Omental fat pad (tissue), 4 donors: Measurements from ENCODE around the gene SYCP1. TPM values are rescaled to one million over a fixed set of nuclear protein-coding genes. Genes with fewer than 3 reads are reported as not detected.

Source experiments
- ATAC-seq: fragments of 150-250 bp; one replicate; pipeline ENCODE4 v1.9.1; 2016; ENCODE audit warnings: mild to moderate bottlenecking, moderate library complexity; ENCODE audit not compliant: low FRiP score
- DNase-seq: peaks from one replicate; pipeline ENCODE4 v3.0.0-alpha.2; 2019; ENCODE audit warnings: low spot score
- CTCF ChIP-seq, 3 donors: fragments of 450-650 bp; IDR thresholded peaks; one replicate each; pipeline ENCODE4 v1.5.1; 2016 to 2017; ENCODE audit warnings: antibody characterized with exemption in 3 of 3, mild to moderate bottlenecking in 3 of 3, moderate library complexity in 2 of 3
- total RNA-seq, 4 donors: library from RNA; depleted of rRNA; stranded (reverse); fragments of >200 nt; gene quantifications; one replicate each; pipeline ENCODE4 v1.1.0, GENCODE V29; 2016

SYCP1 gene
- total RNA-seq, 4 donors from 2014 or later, result 0.38 to 0.56 TPM; not detected in 2

- TF ChIP-seq CTCF (IDR thresholded peaks at IDR 0.05), result no peak
- DNase-seq (no peak), ATAC-seq (no peak)
These were observed 176.9 kb downstream of the SYCP1 start for GRCh38 chr1:115031595-115031994.

- TF ChIP-seq CTCF (IDR thresholded peaks at IDR 0.05), result no peak
- ATAC-seq (no peak), DNase-seq (no peak)
These were observed 181.0 kb downstream of the SYCP1 start for GRCh38 chr1:115035652-115036051.

GRCh38 chr1:115036814-115037507 lies 182.3 kb downstream of the SYCP1 start:
- DNase-seq, result no peak
- ATAC-seq, result no peak
- TF ChIP-seq CTCF (IDR thresholded peaks at IDR 0.05), result no peak

- TF ChIP-seq CTCF (IDR thresholded peaks at IDR 0.05), result no peak
- no peak for DNase-seq
- no peak for ATAC-seq
These were observed 185.8 kb downstream of the SYCP1 start for GRCh38 chr1:115040501-115040900.

- ATAC-seq, result no peak
- DNase-seq, result no peak
- TF ChIP-seq CTCF (IDR thresholded peaks at IDR 0.05), result no peak
These were observed 187.0 kb downstream of the SYCP1 start for GRCh38 chr1:115041654-115042053.

Other genes with a start within 250 kb of the SYCP1 start
- 1 to 10 TPM; 1.9 to 6.6 (median 3.1) TPM for gene DENND2C, start 184.8 kb upstream of the SYCP1 start, total RNA-seq
- gene AMPD1, start 159.3 kb upstream of the SYCP1 start, total RNA-seq, result not detected
- gene NRAS, start 138.1 kb upstream of the SYCP1 start, total RNA-seq, result 10 to 100 TPM; 24.1 to 46.2 (median 31.9) TPM
- 1,000 to 10,000 TPM in 3 of 4 donors, 100 to 1,000 TPM in 1; 879 to 1,224 (median 1,011) TPM for gene CSDE1, start 96.9 kb upstream of the SYCP1 start, total RNA-seq
- 10 to 100 TPM; 27.0 to 58.0 (median 38.7) TPM for gene SIKE1, start 74.2 kb upstream of the SYCP1 start, total RNA-seq
- not detected for gene TSHB, start 175.0 kb downstream of the SYCP1 start, total RNA-seq
- 1 to 10 TPM; 2.8 to 7.8 (median 5.6) TPM for gene TSPAN2, start 234.6 kb downstream of the SYCP1 start, total RNA-seq